GM19351 (cell line): ENCODE data around the gene CLOCK.

Source experiments
- ATAC-seq: cut with Tn5 transposase; IDR thresholded peaks from one replicate; pipeline ENCODE4 v1.9.1; 2021; ENCODE audit warnings: mild to moderate bottlenecking, moderate library complexity; ENCODE audit not compliant: unreplicated experiment

Gene CLOCK

GRCh38 chr4:55543858-55544257, 2.9 kb downstream of the CLOCK start:
- ATAC-seq: no peak

GRCh38 chr4:55540271-55540670, 6.4 kb downstream of the CLOCK start:
- no peak for ATAC-seq

GRCh38 chr4:55539658-55540057, 7.1 kb downstream of the CLOCK start:
- ATAC-seq: no peak

DNA sequence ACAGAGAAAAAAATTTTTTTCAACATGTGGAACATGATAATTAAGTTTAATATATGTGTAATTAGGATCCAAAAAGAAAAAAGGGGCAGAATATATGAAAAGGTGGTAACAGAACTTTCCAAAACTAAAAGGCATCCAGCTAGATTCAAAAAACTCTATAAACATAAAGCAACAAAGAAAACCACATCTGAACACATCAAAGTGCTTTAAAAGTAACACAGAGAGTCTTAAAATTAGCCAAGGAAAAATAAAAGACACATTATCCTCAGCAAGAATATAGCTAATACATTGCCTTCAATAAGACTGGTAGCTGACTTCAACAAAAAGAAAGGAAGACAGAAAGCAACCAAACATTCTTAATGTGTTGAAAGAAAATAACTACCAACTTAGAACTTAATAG, 8.2 kb downstream of the CLOCK start:
- no peak for ATAC-seq

DNA sequence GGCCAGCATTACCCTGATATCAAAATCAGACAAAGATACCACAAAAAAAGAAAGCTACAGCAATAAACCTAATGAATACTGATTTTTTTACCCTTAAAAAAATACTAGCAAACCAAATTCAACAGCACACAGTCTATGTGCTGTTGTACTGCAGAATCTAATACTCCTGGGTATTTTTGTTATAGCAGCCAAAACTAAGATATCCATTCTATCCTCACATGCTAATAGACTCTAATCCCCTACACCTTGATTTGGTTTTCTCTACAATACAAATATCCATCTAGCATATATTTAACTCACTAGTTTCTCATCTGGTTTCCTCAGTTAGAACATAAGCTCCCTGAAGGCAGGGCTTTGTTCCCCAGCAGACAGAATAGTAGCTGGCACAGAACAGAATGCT, 12.4 kb downstream of the CLOCK start:
- ATAC-seq: no peak

- ATAC-seq: no peak
These were observed 16.0 kb downstream of the CLOCK start for GRCh38 chr4:55530691-55531090.

- ATAC-seq: no peak
These were observed 16.5 kb downstream of the CLOCK start for GRCh38 chr4:55530167-55530566.

DNA sequence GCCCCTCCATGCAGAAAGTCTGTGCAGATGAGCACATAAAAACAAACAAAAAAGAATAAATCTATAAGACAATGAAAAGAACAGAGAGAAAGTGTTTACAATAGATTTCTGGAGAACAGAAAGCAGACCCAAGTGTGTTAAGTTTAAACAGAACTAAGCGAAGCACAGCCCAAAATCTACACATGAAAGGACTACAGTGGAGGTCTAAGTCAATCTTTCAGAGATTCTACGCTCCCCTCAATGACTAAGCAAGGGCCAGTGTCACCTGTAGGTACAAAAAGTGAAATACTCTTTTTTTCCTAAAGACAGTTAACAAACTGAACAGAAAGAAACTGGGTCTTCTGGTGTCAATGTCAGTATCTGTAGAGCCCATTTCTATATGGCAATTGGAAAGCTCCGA, 18.2 kb downstream of the CLOCK start:
- no peak for ATAC-seq

GRCh38 chr4:55524844-55525571, 21.7 kb downstream of the CLOCK start:
- ATAC-seq: no peak

GRCh38 chr4:55518442-55518841, 28.3 kb downstream of the CLOCK start:
- no peak for ATAC-seq

DNA sequence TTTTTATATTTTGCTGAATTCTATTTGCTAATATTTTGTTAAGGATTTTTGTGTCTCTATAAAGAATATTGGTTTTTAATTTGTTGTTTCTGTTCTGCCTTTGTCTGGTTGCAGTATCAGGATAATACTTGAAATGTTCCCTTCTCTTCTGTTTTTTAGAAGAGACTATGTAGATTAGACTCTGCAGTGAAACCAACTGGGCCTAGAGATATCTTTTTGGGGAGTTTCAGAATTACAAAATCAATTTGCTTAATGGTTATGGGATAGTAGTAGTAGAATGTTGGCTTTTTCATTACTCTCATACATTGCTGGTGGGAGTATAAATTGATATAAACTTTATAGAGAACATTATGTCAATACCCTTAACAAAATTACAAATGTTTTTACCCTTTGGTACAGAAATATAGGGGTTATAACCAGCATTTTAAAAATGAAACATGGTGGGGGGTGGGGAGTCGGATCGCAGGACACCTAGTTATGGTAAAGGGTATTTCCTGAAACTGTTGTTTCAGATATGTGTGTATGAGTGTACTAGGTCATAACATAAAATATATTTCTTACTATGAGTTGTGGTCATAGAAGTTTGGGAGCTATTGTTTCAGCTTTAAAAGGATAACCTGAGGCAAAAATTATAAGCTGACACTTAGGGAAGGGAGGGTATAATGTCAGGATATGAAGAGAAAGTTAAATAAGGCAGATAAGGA, 29.0 kb downstream of the CLOCK start:
- ATAC-seq: peak; percentile 82

DNA sequence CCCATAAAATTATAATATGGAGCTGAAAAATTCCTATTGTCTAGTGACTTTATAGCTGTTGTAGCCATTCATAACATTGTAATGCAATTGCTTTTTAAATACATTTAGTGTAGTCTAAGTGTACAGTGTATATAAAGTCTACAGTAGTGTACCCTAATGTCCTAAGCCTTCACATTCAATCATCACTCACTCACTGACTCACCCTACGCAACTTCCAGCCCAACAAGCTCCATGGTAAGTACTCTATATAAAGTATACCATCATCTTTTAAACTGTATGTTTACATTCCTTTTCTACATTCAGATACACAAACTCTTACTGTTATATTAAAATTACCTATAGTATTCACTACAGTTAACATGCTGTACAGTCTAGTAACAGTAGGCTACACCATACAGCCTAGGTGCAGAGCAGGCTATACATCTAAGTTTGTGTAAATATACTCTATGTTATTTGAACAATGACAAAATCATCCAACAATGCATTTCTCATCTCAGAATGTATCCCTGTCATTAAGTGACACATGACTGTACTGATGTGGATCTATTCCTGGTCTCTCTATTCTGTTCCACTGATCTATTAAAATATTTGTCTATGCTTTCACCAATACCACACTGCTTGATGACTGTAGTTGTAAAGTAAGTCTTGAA, 33.7 kb downstream of the CLOCK start:
- ATAC-seq: no peak

DNA sequence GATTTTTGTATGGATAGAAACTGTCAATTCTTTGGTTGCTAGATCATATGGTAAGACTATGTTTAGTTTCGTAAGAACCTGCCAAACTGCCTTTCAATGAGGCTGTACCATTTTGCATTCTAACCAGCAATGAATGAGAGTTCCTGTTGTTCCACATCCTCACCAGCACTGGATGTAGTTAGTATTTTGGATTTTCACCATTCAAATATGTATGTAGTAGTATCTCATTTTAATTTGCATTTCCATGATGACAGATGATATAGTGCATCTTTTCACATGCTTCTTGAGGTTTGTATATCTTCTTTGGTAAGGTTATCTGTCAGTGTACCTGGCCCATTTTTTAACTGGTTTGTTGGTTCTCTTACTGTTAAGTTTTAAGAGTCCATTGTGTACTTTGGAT, 34.6 kb downstream of the CLOCK start:
- ATAC-seq: no peak

- ATAC-seq: no peak
These were observed 36.0 kb downstream of the CLOCK start for GRCh38 chr4:55510685-55511084.

GRCh38 chr4:55509266-55509665, 37.4 kb downstream of the CLOCK start:
- no peak for ATAC-seq

- no peak for ATAC-seq
These were observed 39.1 kb downstream of the CLOCK start for GRCh38 chr4:55507612-55508011.

DNA sequence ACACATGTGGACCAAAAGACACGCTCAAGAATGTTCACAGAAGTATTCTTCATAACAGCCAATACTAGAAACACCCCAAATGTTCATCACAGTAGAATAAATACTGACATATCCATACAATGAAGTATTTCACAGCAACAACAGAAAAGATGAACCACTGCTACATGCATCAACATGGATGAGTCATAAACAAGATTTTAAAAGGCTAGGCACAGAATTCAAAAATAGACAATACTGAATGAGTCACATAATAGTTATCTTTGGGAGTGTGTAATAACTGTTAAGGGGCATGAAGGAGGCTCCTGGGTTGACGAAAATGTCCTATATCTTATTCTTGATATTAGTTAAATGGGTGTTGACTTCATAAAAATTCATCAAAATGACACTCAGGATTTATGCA, 43.5 kb downstream of the CLOCK start:
- no peak for ATAC-seq

- ATAC-seq: peak; percentile 49
These were observed 46.6 kb downstream of the CLOCK start for GRCh38 chr4:55500072-55500471.

DNA sequence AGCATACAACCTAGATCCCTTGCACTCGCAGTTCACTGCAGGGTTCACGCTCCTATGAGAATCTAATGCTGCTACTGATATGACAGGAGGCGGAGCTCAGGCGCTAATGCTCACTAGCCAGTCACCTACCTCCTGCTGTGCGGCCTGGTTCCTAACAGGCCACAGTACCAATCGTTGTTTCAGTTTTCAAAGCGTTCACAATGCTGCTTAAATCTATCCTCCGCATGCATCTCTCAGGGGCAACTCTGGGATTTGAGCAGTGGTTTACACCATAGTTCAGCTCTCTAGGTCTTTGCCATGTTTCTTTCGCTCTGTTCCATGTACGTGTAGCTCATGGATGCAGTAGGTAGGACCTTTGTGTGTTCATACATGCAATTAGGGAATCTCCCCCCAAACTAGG, 47.2 kb downstream of the CLOCK start:
- ATAC-seq: no peak

GRCh38 chr4:55498051-55498450, 48.7 kb downstream of the CLOCK start:
- no peak for ATAC-seq

DNA sequence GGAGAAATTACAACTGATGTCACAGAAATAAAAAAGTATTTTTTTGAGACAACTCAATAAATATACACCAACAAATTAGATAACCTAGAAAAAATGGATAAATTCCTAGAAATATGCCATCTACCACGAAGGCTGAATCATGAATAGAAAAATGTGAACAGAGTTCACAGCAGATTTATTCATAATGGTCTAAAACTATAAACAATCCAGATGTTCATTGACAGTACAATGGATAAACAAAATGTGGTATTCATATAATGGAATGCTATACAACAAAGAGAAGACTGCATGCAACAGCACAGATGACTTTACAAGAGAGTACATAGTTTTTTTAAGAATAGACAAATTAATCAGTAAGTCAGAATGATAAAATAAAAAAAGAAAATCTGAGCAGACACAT, 55.2 kb downstream of the CLOCK start:
- no peak for ATAC-seq

DNA sequence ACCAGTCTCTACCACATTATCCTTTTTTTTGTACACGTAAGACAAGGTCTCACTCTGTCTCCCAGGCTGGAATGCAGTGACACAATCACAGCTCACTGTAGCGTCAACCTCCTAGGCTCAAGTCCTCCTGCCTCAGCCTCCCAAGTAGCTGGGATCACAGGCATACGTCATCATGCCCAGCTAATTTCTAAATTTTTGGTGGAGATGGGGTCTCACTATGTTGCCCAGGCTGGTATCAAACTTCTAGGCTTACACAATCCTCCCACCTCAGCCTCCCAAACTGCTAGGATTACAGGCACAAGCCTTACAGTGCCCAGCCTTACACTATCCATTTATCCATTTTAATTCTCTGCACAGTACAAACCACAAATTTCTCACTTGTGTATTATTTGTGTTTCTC, 58.0 kb downstream of the CLOCK start:
- ATAC-seq: no peak
